ENCODE results near the gene ATXN7L1. TPM values are rescaled to one million over a fixed set of nuclear protein-coding genes. Genes with fewer than 3 reads are reported as not detected.
A peak's percentile ranks its signal among the peaks of the same experiment; 100 is the strongest.

Gene ATXN7L1
- total RNA-seq, 1 donor from 2014 or later: 12.6 TPM

- Mint-ChIP-seq H3K4me1 (ENCODE audit: unreplicated experiment) (peaks cover 18% of the 10 kb centered on the region), H3K9me3 (ENCODE audit: unreplicated experiment) (no peaks in the 10 kb centered on the region), H3K36me3 (ENCODE audit: unreplicated experiment) (peaks cover 5% of the 10 kb centered on the region), H3K27ac (ENCODE audit: unreplicated experiment) (peak overlapping the region; percentile 52), H3K27me3 (ENCODE audit: unreplicated experiment) (no peaks in the 10 kb centered on the region), H3K4me3 (ENCODE audit: unreplicated experiment) (peak overlapping the region; percentile 79)
- DNase-seq (ENCODE audit: extremely low spot score, unreplicated experiment): no peak
- TF ChIP-seq CTCF (IDR thresholded peaks at IDR 0.05): no peak
Measured at GRCh38 chr7:105690325-105690945, 186.0 kb downstream of the ATXN7L1 start.

- H3K27ac Mint-ChIP-seq (ENCODE audit: unreplicated experiment): no peak overlapping the region
Measured at GRCh38 chr7:105689067-105689819, 187.2 kb downstream of the ATXN7L1 start.

GRCh38 chr7:105688617-105689016, 187.8 kb downstream of the ATXN7L1 start:
- Mint-ChIP-seq H3K27ac (ENCODE audit: unreplicated experiment) (no peak overlapping the region), H3K9me3 (ENCODE audit: unreplicated experiment) (no peaks in the 10 kb centered on the region)

More at GRCh38 chr7:105689067-105689819, 187.2 kb downstream of the ATXN7L1 start:
- peaks cover 18% of the 10 kb centered on the region for H3K4me1 Mint-ChIP-seq (ENCODE audit: unreplicated experiment)
- no peak for TF ChIP-seq CTCF (IDR thresholded peaks at IDR 0.05)
- H3K36me3 Mint-ChIP-seq (ENCODE audit: unreplicated experiment): peaks cover 5% of the 10 kb centered on the region
- H3K4me3 Mint-ChIP-seq (ENCODE audit: unreplicated experiment): no peak overlapping the region
- no peaks in the 10 kb centered on the region for H3K9me3 Mint-ChIP-seq (ENCODE audit: unreplicated experiment)
- no peaks in the 10 kb centered on the region for H3K27me3 Mint-ChIP-seq (ENCODE audit: unreplicated experiment)
- DNase-seq (ENCODE audit: extremely low spot score, unreplicated experiment): no peak

GRCh38 chr7:105685161-105685560, 191.2 kb downstream of the ATXN7L1 start:
- Mint-ChIP-seq H3K9me3 (ENCODE audit: unreplicated experiment) (no peaks in the 10 kb centered on the region), H3K4me1 (ENCODE audit: unreplicated experiment) (peaks cover 7% of the 10 kb centered on the region), H3K27ac (ENCODE audit: unreplicated experiment) (no peak overlapping the region), H3K4me3 (ENCODE audit: unreplicated experiment) (no peak overlapping the region), H3K27me3 (ENCODE audit: unreplicated experiment) (no peaks in the 10 kb centered on the region), H3K36me3 (ENCODE audit: unreplicated experiment) (peaks cover 3% of the 10 kb centered on the region)
- DNase-seq (ENCODE audit: extremely low spot score, unreplicated experiment): no peak
- TF ChIP-seq CTCF (IDR thresholded peaks at IDR 0.05): no peak

More at GRCh38 chr7:105688617-105689016, 187.8 kb downstream of the ATXN7L1 start:
- Mint-ChIP-seq H3K4me1 (ENCODE audit: unreplicated experiment) (peaks cover 18% of the 10 kb centered on the region), H3K4me3 (ENCODE audit: unreplicated experiment) (no peak overlapping the region), H3K36me3 (ENCODE audit: unreplicated experiment) (peaks cover 3% of the 10 kb centered on the region), H3K27me3 (ENCODE audit: unreplicated experiment) (no peaks in the 10 kb centered on the region)
- DNase-seq (ENCODE audit: extremely low spot score, unreplicated experiment): no peak
- no peak for TF ChIP-seq CTCF (IDR thresholded peaks at IDR 0.05)

- no peak for DNase-seq (ENCODE audit: extremely low spot score, unreplicated experiment)
- H3K9me3 Mint-ChIP-seq (ENCODE audit: unreplicated experiment): no peaks in the 10 kb centered on the region
- no peak for TF ChIP-seq CTCF (IDR thresholded peaks at IDR 0.05)
- H3K27ac Mint-ChIP-seq (ENCODE audit: unreplicated experiment): no peak overlapping the region
- H3K36me3 Mint-ChIP-seq (ENCODE audit: unreplicated experiment): peaks cover 3% of the 10 kb centered on the region
- H3K4me3 Mint-ChIP-seq (ENCODE audit: unreplicated experiment): no peak overlapping the region
- H3K4me1 Mint-ChIP-seq (ENCODE audit: unreplicated experiment): peaks cover 8% of the 10 kb centered on the region
- no peaks in the 10 kb centered on the region for H3K27me3 Mint-ChIP-seq (ENCODE audit: unreplicated experiment)
Measured at GRCh38 chr7:105682341-105683060, 193.9 kb downstream of the ATXN7L1 start.
